Measurements from ENCODE around the gene MLF1.

Gene MLF1

GRCh38 chr3:158600787-158601186, 29.8 kb downstream of the MLF1 start (continued):
- TF ChIP-seq, protein P1, sequence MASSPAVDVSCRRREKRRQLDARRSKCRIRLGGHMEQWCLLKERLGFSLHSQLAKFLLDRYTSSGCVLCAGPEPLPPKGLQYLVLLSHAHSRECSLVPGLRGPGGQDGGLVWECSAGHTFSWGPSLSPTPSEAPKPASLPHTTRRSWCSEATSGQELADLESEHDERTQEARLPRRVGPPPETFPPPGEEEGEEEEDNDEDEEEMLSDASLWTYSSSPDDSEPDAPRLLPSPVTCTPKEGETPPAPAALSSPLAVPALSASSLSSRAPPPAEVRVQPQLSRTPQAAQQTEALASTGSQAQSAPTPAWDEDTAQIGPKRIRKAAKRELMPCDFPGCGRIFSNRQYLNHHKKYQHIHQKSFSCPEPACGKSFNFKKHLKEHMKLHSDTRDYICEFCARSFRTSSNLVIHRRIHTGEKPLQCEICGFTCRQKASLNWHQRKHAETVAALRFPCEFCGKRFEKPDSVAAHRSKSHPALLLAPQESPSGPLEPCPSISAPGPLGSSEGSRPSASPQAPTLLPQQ (tag by site-specific recombination; IDR thresholded peaks at IDR 0.05): no peak
- TF ChIP-seq, protein P2, sequence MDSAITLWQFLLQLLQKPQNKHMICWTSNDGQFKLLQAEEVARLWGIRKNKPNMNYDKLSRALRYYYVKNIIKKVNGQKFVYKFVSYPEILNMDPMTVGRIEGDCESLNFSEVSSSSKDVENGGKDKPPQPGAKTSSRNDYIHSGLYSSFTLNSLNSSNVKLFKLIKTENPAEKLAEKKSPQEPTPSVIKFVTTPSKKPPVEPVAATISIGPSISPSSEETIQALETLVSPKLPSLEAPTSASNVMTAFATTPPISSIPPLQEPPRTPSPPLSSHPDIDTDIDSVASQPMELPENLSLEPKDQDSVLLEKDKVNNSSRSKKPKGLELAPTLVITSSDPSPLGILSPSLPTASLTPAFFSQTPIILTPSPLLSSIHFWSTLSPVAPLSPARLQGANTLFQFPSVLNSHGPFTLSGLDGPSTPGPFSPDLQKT (IDR thresholded peaks at IDR 0.05; ENCODE audit: borderline replicate concordance, low read depth, low read length): no peak
- TF ChIP-seq SALL2 (tag by site-specific recombination; IDR thresholded peaks at IDR 0.05; ENCODE audit: borderline replicate concordance) (no peak), ZBTB20 (tag by site-specific recombination; IDR thresholded peaks at IDR 0.05) (no peak), PRDM1 (tag by site-specific recombination; IDR thresholded peaks at IDR 0.05) (no peak), ZNF791 (tag by site-specific recombination; IDR thresholded peaks at IDR 0.05) (no peak)

DNA sequence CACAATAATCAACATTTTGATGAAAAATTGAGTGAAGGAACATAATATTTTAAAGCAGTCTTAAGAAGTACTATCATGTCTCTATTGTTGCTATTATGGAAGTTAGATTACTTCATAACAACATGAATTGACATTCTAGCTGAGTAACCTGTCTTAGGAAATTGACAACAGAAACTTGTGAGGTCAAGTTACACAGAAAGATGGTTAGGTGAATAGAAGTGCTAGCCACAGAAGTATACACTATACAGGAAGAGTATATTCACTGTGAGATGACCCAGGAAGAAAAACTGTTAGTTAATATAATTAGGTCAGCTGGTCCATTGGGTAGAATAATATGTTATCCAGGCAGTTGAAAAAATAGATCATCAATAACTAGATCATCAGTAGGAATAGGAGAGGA, 31.2 kb downstream of the MLF1 start:
- no peak overlapping the region for H3K4me3 ChIP-seq (ENCODE audit: low read depth, low read length)
- peaks cover 0 to 13% of the 10 kb centered on the region in 2 experiments; a peak in 1 of 3 replicates for H3K36me3 ChIP-seq (ENCODE audit: control insufficient read depth in 2 of 2, insufficient read depth in 1 of 2, low read length in 2 of 2)
- no peak overlapping the region for H3K27ac ChIP-seq (ENCODE audit: extremely low read depth, low read depth, low read length)
- no peak for TF ChIP-seq ZNF658 (tag by site-specific recombination; IDR thresholded peaks at IDR 0.05)
- no peak for TF ChIP-seq KLF7 (tag by site-specific recombination; IDR thresholded peaks at IDR 0.05; ENCODE audit: borderline replicate concordance)
- no peak for TF ChIP-seq GLIS1 (tag by site-specific recombination; IDR thresholded peaks at IDR 0.05)
- TF ChIP-seq ZNF701 (tag by site-specific recombination; IDR thresholded peaks at IDR 0.05): no peak
- TF ChIP-seq, protein P3, sequence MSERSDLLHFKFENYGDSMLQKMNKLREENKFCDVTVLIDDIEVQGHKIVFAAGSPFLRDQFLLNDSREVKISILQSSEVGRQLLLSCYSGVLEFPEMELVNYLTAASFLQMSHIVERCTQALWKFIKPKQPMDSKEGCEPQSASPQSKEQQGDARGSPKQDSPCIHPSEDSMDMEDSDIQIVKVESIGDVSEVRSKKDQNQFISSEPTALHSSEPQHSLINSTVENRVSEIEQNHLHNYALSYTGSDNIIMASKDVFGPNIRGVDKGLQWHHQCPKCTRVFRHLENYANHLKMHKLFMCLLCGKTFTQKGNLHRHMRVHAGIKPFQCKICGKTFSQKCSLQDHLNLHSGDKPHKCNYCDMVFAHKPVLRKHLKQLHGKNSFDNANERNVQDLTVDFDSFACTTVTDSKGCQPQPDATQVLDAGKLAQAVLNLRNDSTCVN (tag by site-specific recombination; optimal IDR thresholded peaks at IDR 0.05): no peak
- TF ChIP-seq ZNF433 (tag by site-specific recombination; IDR thresholded peaks at IDR 0.05; ENCODE audit: low read depth): no peak
- TF ChIP-seq ZNF114 (tag by site-specific recombination; IDR thresholded peaks at IDR 0.05): no peak
- TF ChIP-seq ZNF510 (tag by site-specific recombination; IDR thresholded peaks at IDR 0.05; ENCODE audit: insufficient replicate concordance): no peak
- TF ChIP-seq ZBTB20 (tag by site-specific recombination; IDR thresholded peaks at IDR 0.05): no peak
- TF ChIP-seq, protein P4, sequence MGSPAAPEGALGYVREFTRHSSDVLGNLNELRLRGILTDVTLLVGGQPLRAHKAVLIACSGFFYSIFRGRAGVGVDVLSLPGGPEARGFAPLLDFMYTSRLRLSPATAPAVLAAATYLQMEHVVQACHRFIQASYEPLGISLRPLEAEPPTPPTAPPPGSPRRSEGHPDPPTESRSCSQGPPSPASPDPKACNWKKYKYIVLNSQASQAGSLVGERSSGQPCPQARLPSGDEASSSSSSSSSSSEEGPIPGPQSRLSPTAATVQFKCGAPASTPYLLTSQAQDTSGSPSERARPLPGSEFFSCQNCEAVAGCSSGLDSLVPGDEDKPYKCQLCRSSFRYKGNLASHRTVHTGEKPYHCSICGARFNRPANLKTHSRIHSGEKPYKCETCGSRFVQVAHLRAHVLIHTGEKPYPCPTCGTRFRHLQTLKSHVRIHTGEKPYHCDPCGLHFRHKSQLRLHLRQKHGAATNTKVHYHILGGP (tag by site-specific recombination; IDR thresholded peaks at IDR 0.05): no peak
- TF ChIP-seq ZNF140 (tag by site-specific recombination; IDR thresholded peaks at IDR 0.05): no peak
- no peak for TF ChIP-seq ZSCAN30 (tag by site-specific recombination; IDR thresholded peaks at IDR 0.05)
- no peaks in the 10 kb centered on the region for H3K4me1 ChIP-seq (ENCODE audit: control insufficient read depth, insufficient read depth, low read length)
- H3K9me3 ChIP-seq (ENCODE audit: control insufficient read depth, insufficient read depth, low read depth, low read length): no peaks in the 10 kb centered on the region
- POLR2A ChIA-PET: no interaction called here
- CTCF ChIA-PET: no interaction called here

DNA sequence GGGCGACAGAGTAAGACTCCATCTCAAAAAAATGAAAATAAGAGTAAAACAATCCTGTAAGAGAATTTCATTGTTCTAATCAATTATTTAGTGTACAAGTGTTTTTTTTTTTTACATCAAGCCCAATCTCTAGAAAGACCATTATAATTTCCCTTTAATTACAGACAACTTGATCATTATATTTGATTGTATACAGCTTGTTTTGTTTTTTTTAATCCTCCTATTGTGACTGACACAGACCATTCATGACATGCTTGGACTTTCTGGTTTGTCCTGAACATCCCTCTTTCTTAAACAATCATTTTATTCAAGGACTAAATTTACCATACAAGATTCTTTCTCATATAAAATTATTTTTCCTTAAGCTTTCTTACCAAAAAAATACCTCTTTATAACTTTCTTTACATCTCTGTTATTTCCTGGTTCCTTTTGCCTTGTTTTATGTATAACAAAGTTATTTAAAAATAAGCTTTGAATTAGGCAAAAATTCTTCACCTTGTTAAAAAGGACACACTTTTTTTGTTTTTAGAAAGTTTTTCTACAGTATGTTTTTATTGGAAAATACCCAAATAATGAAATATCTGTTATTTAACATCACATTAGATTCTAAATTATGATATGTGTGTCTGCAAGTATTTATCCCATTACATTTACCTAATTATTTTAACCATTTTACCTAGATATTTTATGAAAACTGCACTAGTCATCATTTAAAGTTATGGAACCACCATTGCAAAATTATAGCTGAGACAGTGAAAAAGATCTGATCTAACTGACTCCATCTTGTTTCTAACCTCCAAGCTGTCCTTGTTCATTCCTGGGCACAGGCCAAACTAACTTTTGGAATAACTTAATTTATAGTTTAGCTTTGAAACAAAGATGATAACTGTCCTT, 47.2 kb downstream of the MLF1 start:
- CTCF ChIA-PET: interaction anchor here (0.6 kb wide), 1 partner anchor 176 kb away, joined by 3 read pairs; no protein-coding TSS in a partner anchor
- H3K27ac ChIP-seq (ENCODE audit: extremely low read depth, low read depth, low read length): no peak overlapping the region
- no peaks in the 10 kb centered on the region for H3K36me3 ChIP-seq (ENCODE audit: control insufficient read depth in 2 of 2, insufficient read depth in 1 of 2, low read length in 2 of 2)
- POLR2A ChIA-PET: no interaction called here
- H3K9me3 ChIP-seq (ENCODE audit: control insufficient read depth, insufficient read depth, low read depth, low read length): no peaks in the 10 kb centered on the region
- H3K4me1 ChIP-seq (ENCODE audit: control insufficient read depth, insufficient read depth, low read length): no peaks in the 10 kb centered on the region
- H3K4me3 ChIP-seq (ENCODE audit: low read depth, low read length): no peak overlapping the region
- TF ChIP-seq OSR2 (tag by site-specific recombination; IDR thresholded peaks at IDR 0.05) (no peak), ZNF626 (tag by site-specific recombination; IDR thresholded peaks at IDR 0.05) (0 out of 2 replicates have a peak, but pooled peaks have one; percentile 42), YY1 (tag by site-specific recombination; IDR thresholded peaks at IDR 0.05) (no peak), SETDB1 (IDR thresholded peaks at IDR 0.05; ENCODE audit: insufficient read length, low read length) (peak; percentile 99), ZNF623 (tag by site-specific recombination; IDR thresholded peaks at IDR 0.05) (no peak), ZNF510 (tag by site-specific recombination; IDR thresholded peaks at IDR 0.05; ENCODE audit: insufficient replicate concordance) (peak; percentile 17)
- TF ChIP-seq, protein P5, sequence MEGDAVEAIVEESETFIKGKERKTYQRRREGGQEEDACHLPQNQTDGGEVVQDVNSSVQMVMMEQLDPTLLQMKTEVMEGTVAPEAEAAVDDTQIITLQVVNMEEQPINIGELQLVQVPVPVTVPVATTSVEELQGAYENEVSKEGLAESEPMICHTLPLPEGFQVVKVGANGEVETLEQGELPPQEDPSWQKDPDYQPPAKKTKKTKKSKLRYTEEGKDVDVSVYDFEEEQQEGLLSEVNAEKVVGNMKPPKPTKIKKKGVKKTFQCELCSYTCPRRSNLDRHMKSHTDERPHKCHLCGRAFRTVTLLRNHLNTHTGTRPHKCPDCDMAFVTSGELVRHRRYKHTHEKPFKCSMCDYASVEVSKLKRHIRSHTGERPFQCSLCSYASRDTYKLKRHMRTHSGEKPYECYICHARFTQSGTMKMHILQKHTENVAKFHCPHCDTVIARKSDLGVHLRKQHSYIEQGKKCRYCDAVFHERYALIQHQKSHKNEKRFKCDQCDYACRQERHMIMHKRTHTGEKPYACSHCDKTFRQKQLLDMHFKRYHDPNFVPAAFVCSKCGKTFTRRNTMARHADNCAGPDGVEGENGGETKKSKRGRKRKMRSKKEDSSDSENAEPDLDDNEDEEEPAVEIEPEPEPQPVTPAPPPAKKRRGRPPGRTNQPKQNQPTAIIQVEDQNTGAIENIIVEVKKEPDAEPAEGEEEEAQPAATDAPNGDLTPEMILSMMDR (tag by site-specific recombination; IDR thresholded peaks at IDR 0.05): no peak
- TF ChIP-seq, protein P6, sequence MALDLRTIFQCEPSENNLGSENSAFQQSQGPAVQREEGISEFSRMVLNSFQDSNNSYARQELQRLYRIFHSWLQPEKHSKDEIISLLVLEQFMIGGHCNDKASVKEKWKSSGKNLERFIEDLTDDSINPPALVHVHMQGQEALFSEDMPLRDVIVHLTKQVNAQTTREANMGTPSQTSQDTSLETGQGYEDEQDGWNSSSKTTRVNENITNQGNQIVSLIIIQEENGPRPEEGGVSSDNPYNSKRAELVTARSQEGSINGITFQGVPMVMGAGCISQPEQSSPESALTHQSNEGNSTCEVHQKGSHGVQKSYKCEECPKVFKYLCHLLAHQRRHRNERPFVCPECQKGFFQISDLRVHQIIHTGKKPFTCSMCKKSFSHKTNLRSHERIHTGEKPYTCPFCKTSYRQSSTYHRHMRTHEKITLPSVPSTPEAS (tag by site-specific recombination; IDR thresholded peaks at IDR 0.05): no peak

All from HEK293 (cell line).